CD4-positive, CD25-positive, alpha-beta regulatory T cell (primary cell): ENCODE data around the gene AWAT1. TPM values are rescaled to one million over a fixed set of nuclear protein-coding genes. Genes with fewer than 3 reads are reported as not detected.
"Not testable (repeated sequence)": the region's sequence is repeated elsewhere in the genome, so short reads cannot be mapped to it uniquely, and the experiment has no call there.

Experiments used
- ATAC-seq, 2 donors: fragments of 150-1000 bp; cut with Tn5 transposase; one replicate each; pipeline ENCODE4 v1.10.0; 2021; ENCODE audit warnings: low read depth in 2 of 2, moderate number of reproducible peaks in 2 of 2, moderate library complexity in 1 of 2
- DNase-seq, 3 donors: peaks; one replicate each; pipeline versions ENCODE4 v3.0.0 to v3.0.0-alpha.2; 2012 to 2022; ENCODE audit warnings: mixed read lengths in 1 of 3
- H3K27ac ChIP-seq: one replicate; pipeline ENCODE4 v1.7.0; 2013; ENCODE audit warnings: mild to moderate bottlenecking, low read length; ENCODE audit not compliant: insufficient read depth, poor library complexity, severe bottlenecking
- H3K27me3 ChIP-seq: one replicate; pipeline ENCODE4 v1.7.0; 2013; ENCODE audit warnings: low read length; ENCODE audit not compliant: control insufficient read depth, insufficient read depth
- H3K36me3 ChIP-seq: one replicate; pipeline ENCODE4 v1.7.0; 2013; ENCODE audit warnings: mild to moderate bottlenecking, low read length, moderate library complexity; ENCODE audit not compliant: control insufficient read depth, insufficient read depth
- H3K4me1 ChIP-seq: 2 replicates; pipeline ENCODE4 v1.7.0; 2013; ENCODE audit warnings: mild to moderate bottlenecking, low read length; ENCODE audit not compliant: insufficient read depth, control insufficient read depth, poor library complexity, severe bottlenecking
- H3K4me3 ChIP-seq: one replicate; pipeline ENCODE4 v1.7.0; 2013; ENCODE audit warnings: low read depth, mild to moderate bottlenecking, low read length, moderate library complexity
- H3K9me3 ChIP-seq, 2 experiments: 1 replicate in 1 of 2; 2 replicates in 1 of 2; pipeline ENCODE4 v1.7.0; 2013; ENCODE audit warnings: low read length in 2 of 2, mild to moderate bottlenecking in 1 of 2, moderate library complexity in 1 of 2; ENCODE audit not compliant: control insufficient read depth in 2 of 2
- H3K27ac Mint-ChIP-seq, 3 donors: one replicate each; pipeline ENCODE4 v1.8.0; 2020 to 2022; ENCODE audit warnings: mild to moderate bottlenecking in 3 of 3, mixed read lengths in 3 of 3, moderate library complexity in 2 of 3
- H3K27me3 Mint-ChIP-seq: one replicate; pipeline ENCODE4 v1.8.0; 2022; ENCODE audit warnings: mild to moderate bottlenecking, mixed read lengths
- H3K36me3 Mint-ChIP-seq: one replicate; pipeline ENCODE4 v1.8.0; 2020; ENCODE audit warnings: mixed read lengths
- H3K4me1 Mint-ChIP-seq, 4 donors: one replicate each; pipeline ENCODE4 v1.8.0; 2020 to 2022; ENCODE audit warnings: mixed read lengths in 4 of 4, mild to moderate bottlenecking in 1 of 4
- H3K4me3 Mint-ChIP-seq, 4 donors: one replicate each; pipeline ENCODE4 v1.8.0; 2020 to 2022; ENCODE audit warnings: mild to moderate bottlenecking in 4 of 4, mixed read lengths in 4 of 4, moderate library complexity in 3 of 4
- H3K9me3 Mint-ChIP-seq, 7 donors: one replicate each; pipeline ENCODE4 v1.8.0; 2020 to 2022; ENCODE audit warnings: mixed read lengths in 7 of 7, mild to moderate bottlenecking in 3 of 7, moderate library complexity in 2 of 7
- polyA plus RNA-seq, 4 donors: library from polyadenylated mRNA; unstranded; fragments of 300-500 nt; fragmentation: Illumina TruSeq; gene quantifications; one replicate each; pipeline ENCODE4 v1.2.3, GENCODE V29; 2021
- total RNA-seq: library from RNA; stranded (reverse); gene quantifications from one replicate; pipeline ENCODE4 v1.2.3, GENCODE V29; 2022

Gene AWAT1
- total and polyA plus RNA-seq, 5 donors from 2014 or later, result not detected

DNA sequence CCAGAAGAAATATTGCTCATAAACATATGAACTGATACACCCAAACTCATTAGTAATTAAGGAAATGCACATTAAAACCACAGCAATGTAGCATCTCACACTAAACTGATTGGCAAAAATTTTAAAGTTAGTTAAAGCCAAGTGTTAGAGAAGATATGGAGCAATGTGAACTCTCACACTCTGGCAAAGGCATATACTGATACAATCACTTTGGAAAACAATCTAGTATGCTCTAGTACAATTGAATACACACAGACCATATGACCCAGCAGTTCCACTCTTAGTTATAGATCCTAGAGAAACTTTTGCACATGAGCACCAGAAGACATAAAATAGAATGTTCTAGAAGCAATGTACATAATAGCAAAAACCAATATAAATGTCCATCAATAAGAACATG, 8.4 kb upstream of the AWAT1 start:
- Mint-ChIP-seq H3K4me1 (no peaks in the 10 kb centered on the region), H3K9me3 (peaks cover 0 to 3% (median 0%) of the 10 kb centered on the region in 7 donors), H3K27ac (no peak overlapping the region), H3K27me3 (peaks cover 6% of the 10 kb centered on the region), H3K4me3 (no peak overlapping the region), H3K36me3 (no peaks in the 10 kb centered on the region)
- DNase-seq (no peak), ATAC-seq (no peak)
- Histone ChIP-seq H3K9me3 (no peaks in the 10 kb centered on the region), H3K36me3 (no peaks in the 10 kb centered on the region), H3K4me1 (no peaks in the 10 kb centered on the region), H3K27me3 (no peaks in the 10 kb centered on the region), H3K27ac (no peak overlapping the region), H3K4me3 (no peak overlapping the region)

GRCh38 chrX:70226687-70227086, 7.8 kb upstream of the AWAT1 start:
- DNase-seq (no peak), ATAC-seq (no peak)
- H3K27me3 ChIP-seq, result no peaks in the 10 kb centered on the region
- H3K27ac ChIP-seq, result no peak overlapping the region
- peaks cover 0 to 3% (median 0%) of the 10 kb centered on the region in 7 donors for H3K9me3 Mint-ChIP-seq
- no peaks in the 10 kb centered on the region for H3K36me3 Mint-ChIP-seq
- H3K9me3 ChIP-seq, result no peaks in the 10 kb centered on the region
- no peaks in the 10 kb centered on the region for H3K36me3 ChIP-seq
- H3K4me1 ChIP-seq, result no peaks in the 10 kb centered on the region
- no peak overlapping the region for H3K4me3 ChIP-seq
- no peaks in the 10 kb centered on the region for H3K4me1 Mint-ChIP-seq
- H3K4me3 Mint-ChIP-seq, result no peak overlapping the region
- peaks cover 6% of the 10 kb centered on the region for H3K27me3 Mint-ChIP-seq
- no peak overlapping the region for H3K27ac Mint-ChIP-seq

DNA sequence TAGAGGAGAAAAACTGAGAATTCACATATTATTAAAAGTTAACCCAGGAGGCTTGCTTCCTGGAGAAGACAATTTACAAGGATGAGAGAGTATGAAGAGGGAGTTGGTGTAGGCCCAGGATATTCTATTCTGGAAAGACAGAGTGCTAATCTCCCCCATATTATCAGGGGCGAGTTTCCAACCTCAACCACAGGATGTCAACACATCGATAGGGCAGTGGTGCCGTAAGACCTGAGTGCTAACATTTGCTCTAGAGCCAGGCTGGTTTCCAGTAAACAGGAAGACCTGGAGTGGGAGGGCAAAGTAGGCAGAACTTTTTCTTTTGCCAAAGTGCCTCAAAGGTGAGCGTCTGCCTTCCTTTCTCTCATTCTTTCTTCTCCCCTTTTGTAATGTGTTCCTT, 2.8 kb upstream of the AWAT1 start:
- no peak for ATAC-seq
- DNase-seq, result no peak
- Mint-ChIP-seq H3K36me3 (no peaks in the 10 kb centered on the region), H3K4me1 (no peaks in the 10 kb centered on the region), H3K27me3 (peaks cover 6% of the 10 kb centered on the region), H3K4me3 (no peak overlapping the region), H3K27ac (no peak overlapping the region), H3K9me3 (no peaks in the 10 kb centered on the region)
- Histone ChIP-seq H3K27me3 (no peaks in the 10 kb centered on the region), H3K36me3 (no peaks in the 10 kb centered on the region), H3K4me1 (no peaks in the 10 kb centered on the region), H3K4me3 (no peak overlapping the region), H3K9me3 (no peaks in the 10 kb centered on the region), H3K27ac (no peak overlapping the region)

- Mint-ChIP-seq H3K27me3 (no peaks in the 10 kb centered on the region), H3K36me3 (no peaks in the 10 kb centered on the region), H3K4me3 (no peak overlapping the region), H3K27ac (no peak overlapping the region), H3K9me3 (no peaks in the 10 kb centered on the region), H3K4me1 (no peaks in the 10 kb centered on the region)
- Histone ChIP-seq H3K9me3 (no peaks in the 10 kb centered on the region), H3K4me3 (no peak overlapping the region), H3K36me3 (no peaks in the 10 kb centered on the region), H3K4me1 (no peaks in the 10 kb centered on the region), H3K27ac (no peak overlapping the region), H3K27me3 (no peaks in the 10 kb centered on the region)
- no peak for DNase-seq
- ATAC-seq, result no peak
These were observed 6.3 kb downstream of the AWAT1 start for GRCh38 chrX:70240751-70241150.

DNA sequence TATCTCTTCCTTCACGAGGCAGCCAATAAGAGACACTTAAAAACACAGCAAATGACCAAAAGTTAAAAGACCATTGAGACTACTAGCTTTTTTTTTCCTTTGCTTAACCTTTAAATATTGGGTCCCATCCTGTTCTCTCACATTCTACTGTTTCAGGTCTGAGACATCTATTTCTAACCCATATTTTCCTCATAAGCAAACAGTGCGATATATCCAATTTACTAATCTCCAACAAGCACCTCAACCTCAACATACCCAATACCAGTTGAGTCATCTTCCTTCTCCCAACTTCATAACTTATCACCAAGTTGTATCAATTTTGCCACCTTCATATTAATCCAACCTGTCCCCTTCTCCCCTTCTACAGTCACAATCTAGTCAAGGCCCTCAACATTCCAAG, 7.0 kb downstream of the AWAT1 start:
- Mint-ChIP-seq H3K36me3 (no peaks in the 10 kb centered on the region), H3K4me1 (no peaks in the 10 kb centered on the region), H3K4me3 (no peak overlapping the region), H3K9me3 (no peaks in the 10 kb centered on the region), H3K27ac (no peak overlapping the region), H3K27me3 (no peaks in the 10 kb centered on the region)
- no peaks in the 10 kb centered on the region for H3K36me3 ChIP-seq
- H3K4me1 ChIP-seq, result no peaks in the 10 kb centered on the region
- H3K27me3 ChIP-seq, result no peaks in the 10 kb centered on the region
- no peak overlapping the region for H3K4me3 ChIP-seq
- DNase-seq (no peak), ATAC-seq (no peak)
- H3K9me3 ChIP-seq, result no peaks in the 10 kb centered on the region
- H3K27ac ChIP-seq, result no peak overlapping the region

GRCh38 chrX:70243601-70244000, 9.1 kb downstream of the AWAT1 start:
- not testable (repeated sequence) for H3K27ac Mint-ChIP-seq, H3K27me3 ChIP-seq, H3K27me3 Mint-ChIP-seq, H3K4me3 Mint-ChIP-seq, H3K9me3 ChIP-seq, H3K36me3 Mint-ChIP-seq, H3K4me1 Mint-ChIP-seq, H3K4me1 ChIP-seq, H3K36me3 ChIP-seq, H3K4me3 ChIP-seq, DNase-seq, H3K9me3 Mint-ChIP-seq, H3K27ac ChIP-seq, ATAC-seq

DNA sequence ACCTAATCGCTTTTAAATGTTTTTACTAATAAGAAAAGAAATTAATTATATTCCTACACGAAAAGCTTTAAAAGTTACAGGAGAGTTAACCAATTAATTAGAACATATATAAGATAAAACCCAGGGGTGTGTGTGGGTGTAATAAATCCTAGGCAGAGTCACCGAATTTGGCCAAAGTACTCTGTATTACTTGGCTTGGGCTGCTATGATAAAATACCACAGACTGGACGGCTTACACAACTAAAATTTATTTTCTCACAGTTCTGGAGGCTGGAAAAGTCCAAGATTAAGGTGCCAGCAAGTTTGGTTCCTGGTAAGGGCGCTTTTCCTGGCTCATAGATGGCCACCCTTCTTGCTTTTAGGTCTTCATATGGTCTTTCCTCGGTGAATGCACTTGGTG, 10.4 kb downstream of the AWAT1 start:
- peaks cover 0 to 3% (median 0%) of the 10 kb centered on the region in 7 donors for H3K9me3 Mint-ChIP-seq
- no peaks in the 10 kb centered on the region for H3K9me3 ChIP-seq
- DNase-seq (no peak), ATAC-seq (no peak)
- H3K4me1 Mint-ChIP-seq, result no peaks in the 10 kb centered on the region
- no peak overlapping the region for H3K4me3 Mint-ChIP-seq
- H3K4me1 ChIP-seq, result no peaks in the 10 kb centered on the region
- H3K36me3 ChIP-seq, result no peaks in the 10 kb centered on the region
- no peaks in the 10 kb centered on the region for H3K27me3 ChIP-seq
- no peaks in the 10 kb centered on the region for H3K36me3 Mint-ChIP-seq
- H3K27ac Mint-ChIP-seq, result no peak overlapping the region
- H3K27me3 Mint-ChIP-seq, result no peaks in the 10 kb centered on the region
- H3K4me3 ChIP-seq, result no peak overlapping the region
- no peak overlapping the region for H3K27ac ChIP-seq

DNA sequence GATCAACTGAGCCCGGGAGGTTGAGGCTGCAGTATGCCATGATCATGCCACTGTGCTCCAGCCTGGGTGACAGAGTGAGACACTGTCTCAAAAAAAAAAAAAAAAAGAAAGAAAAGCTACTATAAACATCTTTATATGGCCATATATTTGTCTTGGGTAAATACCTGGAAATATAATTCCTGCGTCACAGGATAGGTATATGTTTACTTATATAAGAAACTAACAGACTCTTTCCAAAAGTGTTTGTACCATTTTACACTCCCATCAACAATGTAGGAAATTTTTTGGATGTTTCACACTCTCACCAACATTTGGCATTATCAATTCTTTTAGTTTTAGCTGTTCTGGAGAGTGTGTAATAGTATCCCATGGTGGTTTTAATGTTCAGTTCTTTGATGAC, 12.8 kb downstream of the AWAT1 start:
- Histone ChIP-seq H3K27me3 (no peaks in the 10 kb centered on the region), H3K9me3 (no peaks in the 10 kb centered on the region), H3K36me3 (no peaks in the 10 kb centered on the region), H3K27ac (no peak overlapping the region), H3K4me3 (no peak overlapping the region), H3K4me1 (no peaks in the 10 kb centered on the region)
- Mint-ChIP-seq H3K27ac (no peak overlapping the region), H3K27me3 (no peaks in the 10 kb centered on the region), H3K36me3 (no peaks in the 10 kb centered on the region), H3K9me3 (peaks cover 0 to 3% (median 0%) of the 10 kb centered on the region in 7 donors), H3K4me3 (no peak overlapping the region), H3K4me1 (no peaks in the 10 kb centered on the region)
- no peak for ATAC-seq
- no peak for DNase-seq
